GM15510 (cell line): ENCODE results near the gene TRPM5.

Experiments
- POLR2A ChIP-seq: IDR thresholded peaks from 3 replicates; pipeline ENCODE4 v1.6.1; 2011; ENCODE audit warnings: borderline replicate concordance; ENCODE audit not compliant: insufficient read length; ENCODE audit errors: extremely low read depth

Gene TRPM5

DNA sequence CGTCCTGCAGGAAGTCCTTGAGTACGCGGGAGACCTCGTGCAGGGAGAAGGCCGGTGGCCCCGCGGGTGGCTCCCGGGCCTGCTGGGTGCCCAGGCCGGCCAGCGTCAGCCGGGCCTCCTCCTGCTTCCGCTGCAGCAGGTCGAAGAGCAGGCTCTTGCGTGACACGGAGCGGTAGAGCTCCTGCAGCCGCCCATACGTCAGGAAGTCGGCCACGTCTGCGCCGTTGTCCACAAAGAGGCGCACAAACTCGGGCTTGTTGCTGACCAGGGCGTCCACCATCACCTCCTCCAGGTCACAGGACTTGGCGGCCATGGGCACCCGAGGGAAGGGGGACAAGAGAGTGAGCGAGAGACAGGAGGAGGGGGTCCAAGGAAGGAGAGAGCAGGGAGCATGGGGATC is 29.1 kb downstream of the TRPM5 start:
- TF ChIP-seq POLR2A: no peak

DNA sequence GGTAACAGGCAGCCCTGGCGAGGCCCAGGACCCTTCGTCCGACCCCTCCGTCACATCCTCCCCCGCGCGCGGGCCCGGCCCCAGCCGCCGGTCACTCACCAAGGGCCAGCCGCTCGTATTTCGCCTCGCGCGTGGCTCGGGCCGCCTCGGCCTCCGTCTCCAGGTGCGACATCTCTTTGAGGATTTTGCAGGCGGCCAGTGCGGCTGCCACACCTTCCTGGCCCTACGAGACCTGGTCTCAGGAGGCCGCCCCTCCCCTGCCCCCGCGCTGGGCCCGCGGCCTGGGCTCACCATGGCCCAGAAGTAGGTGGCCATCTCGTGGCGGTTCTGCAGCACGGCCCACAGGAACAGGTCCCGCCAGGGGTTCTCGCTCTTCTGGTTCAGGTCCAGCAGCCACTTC is 29.7 kb downstream of the TRPM5 start:
- no peak for TF ChIP-seq POLR2A

DNA sequence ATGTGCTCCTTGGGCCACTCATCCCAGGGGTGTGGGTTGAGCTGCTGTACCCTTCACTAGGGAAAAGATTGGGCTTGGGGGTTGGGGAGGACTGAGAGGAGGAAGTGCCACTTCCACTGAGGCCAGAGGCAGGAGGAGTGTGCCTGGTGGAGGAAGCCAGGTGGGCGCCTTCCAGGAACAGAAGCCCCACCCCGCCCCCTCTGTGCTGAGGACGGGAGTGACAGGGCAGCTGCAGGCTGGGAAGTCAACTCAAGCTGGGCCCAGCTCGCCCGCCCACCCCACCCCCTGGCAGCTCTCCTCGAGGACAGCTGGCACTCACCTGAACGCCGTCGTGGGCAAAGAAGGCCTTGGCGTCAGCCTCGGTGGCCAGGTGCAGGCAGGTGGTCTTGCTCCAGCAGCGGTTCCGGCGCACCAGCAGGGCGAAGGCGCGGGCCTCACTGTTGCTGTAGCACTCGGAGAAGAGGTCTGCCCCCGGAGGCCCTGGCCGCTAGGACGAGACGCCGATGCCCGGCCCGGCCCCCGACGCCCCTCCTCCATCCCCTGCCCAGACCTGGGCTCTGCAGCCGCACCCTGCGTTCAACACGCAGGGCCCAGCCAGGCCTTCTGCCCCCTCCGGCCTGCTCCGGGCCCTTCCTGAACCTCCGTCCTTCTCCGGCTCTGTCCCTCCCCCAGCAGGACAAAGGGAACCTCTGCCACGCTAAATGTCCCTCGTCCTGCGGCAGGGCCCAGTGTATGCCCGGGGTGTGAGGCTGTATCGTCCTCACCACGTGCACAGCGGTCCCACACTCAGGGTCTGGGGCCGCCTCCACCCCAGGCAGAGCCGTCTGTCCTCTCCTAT is 30.4 kb downstream of the TRPM5 start:
- TF ChIP-seq POLR2A: no peak

DNA sequence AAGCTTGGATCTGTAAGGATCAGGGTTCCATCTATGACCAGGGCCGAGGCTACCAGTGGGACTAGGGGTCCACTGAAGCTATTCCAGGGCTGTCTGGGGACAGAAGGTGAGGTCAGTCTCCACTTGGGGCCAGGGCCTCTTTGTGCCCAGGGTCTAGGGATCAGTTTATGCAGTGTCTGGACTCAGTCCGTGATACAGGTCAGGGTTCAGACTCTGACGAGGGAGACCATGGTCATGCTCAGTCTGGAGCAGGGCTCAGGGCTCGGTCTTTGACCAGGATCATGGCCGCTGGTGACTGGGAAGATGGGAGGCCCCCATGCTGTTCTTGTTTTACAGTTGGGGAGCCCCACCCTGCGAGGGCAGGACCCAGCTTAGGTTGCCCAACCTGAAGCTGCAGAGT is 32.0 kb downstream of the TRPM5 start:
- TF ChIP-seq POLR2A: no peak

DNA sequence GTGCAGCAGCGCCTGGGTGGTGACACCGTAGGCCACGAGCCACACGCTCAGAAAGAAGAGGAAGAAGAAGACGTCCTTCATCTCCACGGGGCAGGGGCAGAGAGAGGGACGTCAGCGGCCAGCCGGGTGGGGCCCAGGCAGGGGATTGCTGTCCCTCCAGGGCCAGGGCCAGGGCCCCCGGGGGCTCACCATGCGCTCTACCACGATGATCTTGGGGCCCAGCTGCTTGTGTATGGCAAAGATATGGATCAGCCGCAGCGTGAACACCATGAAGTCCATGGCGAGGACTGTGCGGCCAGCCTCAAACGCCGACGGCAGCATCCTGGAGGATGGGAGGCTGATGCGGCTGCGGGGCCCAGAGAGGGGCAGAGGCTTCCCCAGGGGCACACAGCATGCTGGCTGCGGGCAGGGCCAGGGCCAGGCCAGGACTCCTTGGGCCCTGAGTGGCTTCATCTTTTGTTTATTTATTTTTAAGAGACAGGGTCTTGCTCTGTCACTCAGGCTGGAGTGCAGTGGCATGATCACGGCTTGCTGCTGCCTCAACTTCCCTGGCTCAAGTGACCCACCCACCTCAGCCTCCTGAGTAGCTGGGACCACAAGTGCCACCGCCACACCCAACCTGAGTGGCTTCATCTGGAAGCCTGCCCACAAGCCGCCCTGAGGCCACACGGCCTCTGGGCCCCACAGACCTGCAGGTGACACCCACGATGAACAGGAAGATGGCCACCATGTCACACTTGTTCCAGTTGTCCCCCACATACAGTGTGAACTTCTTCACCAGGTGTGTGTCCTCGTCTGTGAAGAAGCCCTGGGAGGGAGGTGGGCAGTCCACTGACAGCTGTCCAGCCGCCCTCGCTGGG is 32.6 kb downstream of the TRPM5 start:
- TF ChIP-seq POLR2A: no peak

DNA sequence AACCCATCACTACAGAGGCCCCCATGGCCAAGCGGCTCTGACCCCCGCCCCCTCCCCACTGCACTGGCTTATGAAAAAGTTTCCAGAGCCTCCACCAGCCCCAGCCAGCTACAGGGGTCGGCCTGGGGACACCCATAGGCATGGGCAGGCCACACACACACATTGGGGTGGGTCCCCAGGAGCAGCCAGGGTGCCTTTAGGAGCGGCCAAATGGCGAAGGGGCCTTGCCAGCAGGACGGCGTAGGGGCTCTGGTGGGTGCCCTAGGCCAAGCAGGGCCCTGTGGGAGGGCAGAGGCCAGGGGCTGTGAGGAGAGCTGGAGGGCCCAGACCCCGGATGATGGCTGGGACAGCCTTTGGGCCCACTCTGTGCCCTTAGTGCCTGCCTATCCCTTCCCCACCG is 33.7 kb downstream of the TRPM5 start:
- TF ChIP-seq POLR2A: no peak

DNA sequence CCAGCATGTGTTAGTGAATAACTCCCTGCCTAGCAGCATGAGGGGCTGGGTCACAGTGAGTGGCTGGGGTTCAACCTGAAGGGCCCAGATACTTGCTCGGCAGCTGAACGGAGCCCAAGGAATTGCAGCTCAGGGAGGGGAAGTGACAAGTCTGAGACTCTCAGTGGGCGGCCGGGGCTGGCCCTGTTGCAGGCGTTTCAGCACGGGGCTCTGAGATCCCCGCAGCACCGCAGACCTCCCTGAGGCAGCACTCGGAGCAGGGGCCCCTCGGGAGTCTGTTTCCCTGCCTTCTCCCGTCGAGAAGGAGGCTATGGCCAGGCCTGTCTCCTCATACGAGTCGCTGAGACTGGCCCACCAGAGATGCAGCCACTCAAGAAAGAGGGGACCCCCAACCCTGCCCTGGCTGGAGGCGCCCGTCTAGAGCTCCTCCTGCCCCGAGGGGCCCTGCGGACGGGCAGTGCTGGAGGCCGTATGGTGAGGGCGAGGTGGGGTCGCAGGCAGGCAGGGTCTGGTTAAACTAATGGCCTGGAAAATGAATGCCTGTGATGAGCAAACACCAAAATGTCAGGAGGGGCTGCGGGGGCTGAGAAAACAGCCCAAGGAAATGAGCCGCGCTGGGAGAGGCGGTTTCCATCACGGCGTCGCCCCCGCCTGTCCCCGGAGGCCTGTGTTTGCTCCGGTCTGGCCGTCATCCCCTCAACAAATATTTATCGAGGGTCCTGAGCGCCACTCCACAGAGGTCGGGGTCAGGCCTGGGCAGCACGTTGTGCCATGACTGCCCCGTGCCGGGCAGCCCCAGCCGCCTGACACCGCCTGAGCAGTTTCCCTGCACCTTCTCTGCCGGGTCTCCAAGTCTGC is 34.5 kb downstream of the TRPM5 start:
- no peak for TF ChIP-seq POLR2A

DNA sequence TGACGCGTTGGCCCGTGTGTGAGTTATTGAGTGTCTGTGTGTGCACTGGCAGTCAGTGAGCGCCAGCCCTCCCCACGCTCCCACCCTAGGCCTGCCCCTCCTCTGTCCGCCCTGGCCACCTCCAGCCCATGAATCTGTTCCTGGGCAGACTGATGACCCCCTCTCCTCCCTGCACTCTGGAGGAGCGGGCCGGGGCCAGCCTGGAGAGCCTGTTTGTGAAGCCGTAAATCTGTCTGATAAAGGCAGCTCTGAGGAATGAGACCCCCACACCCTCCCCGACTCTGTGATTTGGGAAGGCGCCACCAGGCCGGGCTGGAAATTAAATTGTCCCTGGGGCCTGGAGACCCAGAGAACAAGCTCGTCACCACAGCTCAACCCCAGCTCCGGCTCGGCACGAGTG is 35.2 kb downstream of the TRPM5 start:
- no peak for TF ChIP-seq POLR2A

DNA sequence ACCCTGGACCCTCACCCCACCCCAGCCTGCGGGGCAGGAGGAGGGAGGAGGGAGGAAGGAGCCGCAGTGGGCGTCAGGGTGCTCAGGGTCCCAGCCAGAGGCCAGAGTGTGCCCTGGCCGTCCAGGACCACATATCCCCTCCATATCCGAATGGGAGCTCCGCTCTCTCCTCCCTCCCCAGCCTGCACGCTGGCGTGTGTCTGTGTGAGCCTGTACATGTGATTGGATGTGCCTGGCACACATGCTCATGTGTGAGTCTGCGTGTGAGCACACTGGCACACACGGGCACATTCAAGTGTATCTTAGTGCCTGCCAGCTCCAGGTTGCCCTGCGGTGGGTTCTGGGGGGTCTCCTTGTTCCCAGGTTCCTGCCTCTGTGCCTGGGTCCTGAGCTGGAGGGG is 35.6 kb downstream of the TRPM5 start:
- no peak for TF ChIP-seq POLR2A

DNA sequence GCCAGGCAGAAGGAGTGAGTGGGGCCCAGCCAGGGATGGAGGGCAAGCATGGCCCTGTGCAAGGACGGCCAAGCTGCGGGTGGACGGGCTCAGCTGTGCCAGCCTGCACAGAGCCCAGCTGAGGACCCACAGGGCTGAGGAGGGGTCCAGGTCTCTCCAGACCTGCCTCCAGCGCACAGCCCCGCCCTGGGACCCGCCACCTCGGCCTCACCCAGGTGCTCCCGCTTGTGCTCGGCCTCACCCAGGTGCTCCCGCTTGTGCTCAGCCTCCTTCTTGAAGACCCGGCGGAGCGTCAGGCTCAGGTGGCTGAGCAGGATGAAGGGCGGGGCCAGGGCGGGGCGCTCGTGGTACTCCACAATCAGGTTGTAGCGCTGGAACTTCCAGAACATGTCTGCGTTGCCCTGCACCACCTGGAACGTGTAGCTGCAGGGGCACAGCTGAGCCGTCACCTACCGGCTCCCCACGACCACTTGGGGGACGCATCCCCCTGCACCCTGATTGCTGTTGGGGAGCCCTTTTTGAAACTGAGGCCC is 37.4 kb downstream of the TRPM5 start:
- no peak for TF ChIP-seq POLR2A

DNA sequence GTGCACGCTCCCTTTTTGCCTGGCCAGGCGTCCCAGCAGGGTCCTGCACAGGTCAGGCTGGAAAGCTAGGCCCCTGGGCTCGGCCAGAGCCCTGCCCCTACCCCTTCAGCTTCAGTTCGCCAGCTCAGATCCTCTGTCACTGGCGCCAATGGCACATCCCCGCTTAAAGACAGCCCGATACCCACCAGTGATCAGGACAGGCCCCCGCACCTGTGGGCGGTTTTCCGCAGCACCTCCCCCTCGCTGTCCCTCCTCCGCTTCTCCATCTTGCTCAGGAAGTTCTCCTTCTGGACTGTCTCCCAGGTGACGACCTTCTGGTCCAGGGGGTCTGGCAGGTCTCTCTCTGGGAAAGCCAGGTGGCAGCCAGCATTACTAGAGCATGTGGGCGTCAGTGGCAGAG is 37.9 kb downstream of the TRPM5 start:
- no peak for TF ChIP-seq POLR2A

DNA sequence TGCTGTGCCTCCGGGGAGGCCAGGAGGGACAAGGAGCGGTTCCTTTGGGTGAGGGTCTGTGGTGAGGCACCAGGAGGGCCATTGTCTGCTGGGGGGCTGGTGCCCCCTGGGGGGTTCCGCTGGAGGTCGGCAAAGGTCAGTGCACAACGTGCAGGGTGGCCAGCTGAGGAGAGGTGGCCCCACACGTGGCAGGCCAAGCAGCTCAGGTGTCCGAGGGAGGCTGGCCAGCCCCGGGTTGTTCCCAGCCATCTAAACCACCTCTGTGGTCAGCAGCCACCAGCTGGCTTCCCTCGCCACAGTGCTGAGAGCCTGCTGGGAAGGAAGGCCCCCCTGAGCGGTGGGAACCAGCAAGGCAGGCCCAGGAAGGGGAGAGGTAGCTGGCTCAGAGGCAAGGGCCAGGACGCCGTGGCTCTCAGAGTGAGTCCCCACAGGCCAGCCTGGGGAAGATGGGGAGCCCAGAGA is 39.5 kb downstream of the TRPM5 start:
- TF ChIP-seq POLR2A: no peak

DNA sequence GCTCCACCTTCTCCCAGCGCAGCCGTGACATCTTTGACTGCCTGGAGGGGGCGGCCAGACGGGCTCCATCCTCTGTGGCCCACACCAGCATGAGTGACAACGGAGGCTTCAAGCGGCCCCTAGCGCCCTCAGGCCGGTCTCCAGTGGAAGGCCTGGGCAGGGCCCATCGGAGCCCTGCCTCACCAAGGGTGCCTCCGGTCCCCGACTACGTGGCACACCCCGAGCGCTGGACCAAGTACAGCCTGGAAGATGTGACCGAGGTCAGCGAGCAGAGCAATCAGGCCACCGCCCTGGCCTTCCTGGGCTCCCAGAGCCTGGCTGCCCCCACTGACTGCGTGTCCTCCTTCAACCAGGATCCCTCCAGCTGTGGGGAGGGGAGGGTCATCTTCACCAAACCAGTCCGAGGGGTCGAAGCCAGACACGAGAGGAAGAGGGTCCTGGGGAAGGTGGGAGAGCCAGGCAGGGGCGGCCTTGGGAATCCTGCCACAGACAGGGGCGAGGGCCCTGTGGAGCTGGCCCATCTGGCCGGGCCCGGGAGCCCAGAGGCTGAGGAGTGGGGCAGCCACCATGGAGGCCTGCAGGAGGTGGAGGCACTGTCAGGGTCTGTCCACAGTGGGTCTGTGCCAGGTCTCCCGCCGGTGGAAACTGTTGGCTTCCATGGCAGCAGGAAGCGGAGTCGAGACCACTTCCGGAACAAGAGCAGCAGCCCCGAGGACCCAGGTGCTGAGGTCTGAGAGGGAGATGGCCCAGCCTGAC is 41.2 kb downstream of the TRPM5 start:
- no peak for TF ChIP-seq POLR2A

DNA sequence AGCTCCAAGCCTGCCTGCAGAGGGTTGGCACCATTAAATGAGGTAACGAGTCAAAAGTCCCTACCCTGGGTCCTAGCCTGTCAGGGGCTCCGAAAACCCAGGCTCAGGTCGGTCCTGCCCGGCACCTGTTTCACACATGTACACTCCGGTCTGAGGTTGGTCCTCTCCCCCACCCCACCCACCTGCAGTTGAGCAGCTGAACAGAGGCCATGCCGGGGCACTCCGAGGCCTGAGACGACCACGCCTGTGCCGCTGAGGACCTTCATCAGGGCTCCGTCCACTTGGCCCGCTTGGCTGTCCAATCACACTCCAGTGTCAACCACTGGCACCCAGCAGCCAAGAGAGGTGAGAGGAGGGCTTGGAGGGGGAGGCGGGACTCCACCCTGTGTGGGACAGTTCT is 42.2 kb downstream of the TRPM5 start:
- TF ChIP-seq POLR2A: no peak
